GM18517 (cell line): ENCODE measurements around the gene GFRAL.

ENCODE experiments used
- ATAC-seq: cut with Tn5 transposase; IDR thresholded peaks from one replicate; pipeline ENCODE4 v1.9.1; 2021; ENCODE audit warnings: mild to moderate bottlenecking, moderate library complexity; ENCODE audit not compliant: unreplicated experiment

The GFRAL gene

GRCh38 chr6:55423933-55424332 lies 96.7 kb downstream of the GFRAL start:
- ATAC-seq, result no peak

GRCh38 chr6:55433446-55434130 lies 106.3 kb downstream of the GFRAL start:
- ATAC-seq, result no peak

- no peak for ATAC-seq
Observed at GRCh38 chr6:55437141-55437540, 109.9 kb downstream of the GFRAL start.

GRCh38 chr6:55438203-55438602 lies 110.9 kb downstream of the GFRAL start:
- no peak for ATAC-seq

GRCh38 chr6:55443238-55444134 lies 116.2 kb downstream of the GFRAL start:
- ATAC-seq, result no peak

GRCh38 chr6:55445648-55446204 lies 118.5 kb downstream of the GFRAL start:
- no peak for ATAC-seq

- ATAC-seq, result no peak
Observed at GRCh38 chr6:55447891-55448290, 120.6 kb downstream of the GFRAL start.

GRCh38 chr6:55448451-55448850 lies 121.2 kb downstream of the GFRAL start:
- ATAC-seq, result no peak

- ATAC-seq, result no peak
Observed at GRCh38 chr6:55449225-55449624, 122.0 kb downstream of the GFRAL start.

GRCh38 chr6:55450005-55450404 lies 122.7 kb downstream of the GFRAL start:
- no peak for ATAC-seq
